Upper lobe of left lung (tissue), 4 donors: ENCODE results near the gene ADGRG1.

Experiments used
- CTCF ChIP-seq, 6 experiments: fragments of 450-650 bp in 4 of 6; fragments of 200-600 bp in 2 of 6; sonication (generic) in 2 of 6; IDR thresholded peaks; one replicate each; pipeline ENCODE4 v1.5.1; 2016 to 2019; ENCODE audit warnings: antibody characterized with exemption in 6 of 6
- EP300 ChIP-seq, 4 donors: sonication (generic); formaldehyde crosslinking; IDR thresholded peaks; one replicate each; pipeline ENCODE4 v1.5.1; 2017; ENCODE audit warnings: antibody characterized with exemption in 4 of 4, control low read depth in 2 of 4

GRCh38 chr16:57619133-57619605 is 9.3 kb upstream of the ADGRG1 start:
- no peak for TF ChIP-seq CTCF (IDR thresholded peaks at IDR 0.05)
- TF ChIP-seq EP300 (IDR thresholded peaks at IDR 0.05), result no peak
